Measurements from ENCODE around the gene ATP10A. TPM values are rescaled to one million over a fixed set of nuclear protein-coding genes. Genes with fewer than 3 reads are reported as not detected.

Gene ATP10A
- total RNA-seq, 1 experiment from 2014 or later, result 3.9 TPM

GRCh38 chr15:25774871-25775270 is 88.3 kb downstream of the ATP10A start:
- Mint-ChIP-seq H3K36me3 (ENCODE audit: insufficient read depth in 1 of 3, low read depth in 3 of 3) (no peaks in the 10 kb centered on the region; a peak in 1 of 7 replicates), H3K4me1 (peaks cover 30 to 36% of the 10 kb centered on the region in 2 experiments), H3K27me3 (ENCODE audit: low read depth) (no peaks in the 10 kb centered on the region; the same call in 1 of the 2 replicates), H3K27ac (peak overlapping the region in 2 of 3 experiments; percentile 46 to 70; a peak in 2 of 7 replicates), H3K9me3 (no peaks in the 10 kb centered on the region), H3K4me3 (no peak overlapping the region)
- H2BK120ac ChIP-seq (ENCODE audit: low read depth, low read length, poor library complexity, severe bottlenecking), result no peak overlapping the region
- no peak overlapping the region for H2BK12ac ChIP-seq (ENCODE audit: insufficient read length, low read depth, low read length)
- no peak overlapping the region for H3K56ac ChIP-seq (ENCODE audit: insufficient read length, low read depth, low read length)
- H3K23me2 ChIP-seq (ENCODE audit: insufficient read length, low read depth, low read length, poor library complexity, severe bottlenecking), result no peaks in the 10 kb centered on the region
- no peak overlapping the region for H2BK20ac ChIP-seq (ENCODE audit: low read depth, low read length, poor library complexity, severe bottlenecking)
- H4K91ac ChIP-seq (ENCODE audit: insufficient read length, low read depth, low read length), result no peak overlapping the region
- H3K27ac ChIP-seq (ENCODE audit: insufficient read length, low read depth, low read length), result no peak overlapping the region
- no peaks in the 10 kb centered on the region for H3K9me3 ChIP-seq (ENCODE audit: control insufficient read depth, low read depth, low read length)
- no peak overlapping the region for H2BK15ac ChIP-seq (ENCODE audit: low read depth, low read length)
- no peak overlapping the region for H3K9ac ChIP-seq (ENCODE audit: extremely low read depth, insufficient read length, low read length)
- no peak for TF ChIP-seq CTCF (conservative IDR thresholded peaks at IDR 0.05)
- no peak overlapping the region for H3K23ac ChIP-seq (ENCODE audit: insufficient read length, low read depth, low read length)
- no peak overlapping the region for H3T11ph ChIP-seq (ENCODE audit: low read length)
- no peak overlapping the region for H3K14ac ChIP-seq (ENCODE audit: insufficient read depth, low read length)
- no peak for DNase-seq
- H2BK5ac ChIP-seq (ENCODE audit: insufficient read length, low read length), result no peak overlapping the region
- no CpG with 5 or more reads among the region's 2 CpGs for WGBS (ENCODE audit: extremely low coverage, insufficient read length, low lambda C conversion rate)
- H4K5ac ChIP-seq (ENCODE audit: insufficient read length, low read depth, low read length), result no peak overlapping the region
- no peaks in the 10 kb centered on the region for H3K27me3 ChIP-seq (ENCODE audit: insufficient read depth, low read length)
- H2AFZ ChIP-seq (ENCODE audit: low read length), result no peak overlapping the region
- no peak overlapping the region for H3K4ac ChIP-seq (ENCODE audit: low read depth, low read length)
- no peaks in the 10 kb centered on the region for H3K79me2 ChIP-seq (ENCODE audit: insufficient read depth, low read length)
- peaks cover 6% of the 10 kb centered on the region for H3K4me1 ChIP-seq (ENCODE audit: insufficient read depth, low read length)
- H2AK5ac ChIP-seq (ENCODE audit: insufficient read length, low read length), result no peak overlapping the region
- H4K8ac ChIP-seq (replicated peaks; ENCODE audit: insufficient read length, low read depth, low read length), result no peak overlapping the region
- no peak overlapping the region for H3K4me2 ChIP-seq (ENCODE audit: insufficient read depth, insufficient read length, low read length)
- H4K20me1 ChIP-seq (ENCODE audit: control insufficient read depth, insufficient read depth, insufficient read length), result no peaks in the 10 kb centered on the region
- H3K79me1 ChIP-seq (ENCODE audit: insufficient read depth, low read depth, low read length, poor library complexity, severe bottlenecking), result no peaks in the 10 kb centered on the region
- no peak overlapping the region for H3K18ac ChIP-seq (ENCODE audit: insufficient read length, low read depth, low read length)
